ENCODE data around the gene KIF17. TPM values are rescaled to one million over a fixed set of nuclear protein-coding genes. Genes with fewer than 3 reads are reported as not detected.
A peak's percentile ranks its signal among the peaks of the same experiment; 100 is the strongest.

The KIF17 gene
- polyA plus RNA-seq, 1 of the 3 experiments (the other 2 are of a cell fraction) = 4.3 TPM

GRCh38 chr1:20739225-20739624 lies 21.4 kb upstream of the KIF17 start:
- 38% methylated on average over 2 of the region's 2 CpGs for WGBS (ENCODE audit: low lambda C conversion rate)
- H3K9me3 ChIP-seq = no peaks in the 10 kb centered on the region
- DNase-seq = no peak
- POLR2A ChIA-PET = no interaction called here
- peak overlapping the region; percentile 34 for H3K9ac ChIP-seq
- peak overlapping the region in 1 of 2 experiments; percentile 90; a peak in 2 of 4 replicates for H3K27ac ChIP-seq (ENCODE audit: low read depth in 2 of 2, low read length in 1 of 2)
- peaks cover 55% of the 10 kb centered on the region for H3F3A ChIP-seq (replicated peaks; ENCODE audit: insufficient read depth)
- no peaks in the 10 kb centered on the region; the same call in 1 of the 2 replicates for H3K79me2 ChIP-seq (ENCODE audit: insufficient read depth)
- CTCF ChIA-PET = no interaction called here
- H2AFZ ChIP-seq (ENCODE audit: low read depth) = no peak overlapping the region
- H3K4me1 ChIP-seq (ENCODE audit: control insufficient read depth in 1 of 2, insufficient read depth in 2 of 2, low read depth in 1 of 2, low read length in 1 of 2) = peaks cover 0 to 17% of the 10 kb centered on the region in 2 experiments; a peak in 2 of 4 replicates
- H3K4me2 ChIP-seq = peak overlapping the region; percentile 36; the same call in 1 of the 2 replicates
- H4K20me1 ChIP-seq (ENCODE audit: insufficient read depth) = no peaks in the 10 kb centered on the region
- no peaks in the 10 kb centered on the region for H3K9me2 ChIP-seq
- H3K36me3 ChIP-seq (replicated peaks in 1 of 2; ENCODE audit: control insufficient read depth in 1 of 2, insufficient read depth in 2 of 2, low read length in 1 of 2) = peaks cover 52 to 74% of the 10 kb centered on the region in 2 experiments
- no peak overlapping the region for H3K4me3 ChIP-seq (ENCODE audit: low read depth in 2 of 2, low read length in 1 of 2)
- H3K27me3 ChIP-seq (ENCODE audit: insufficient read depth) = no peaks in the 10 kb centered on the region
- TF ChIP-seq CHD2 (IDR thresholded peaks at IDR 0.05; ENCODE audit: low read length, partially characterized antibody) = no peak
- TF ChIP-seq SMC3 (IDR thresholded peaks at IDR 0.05; ENCODE audit: low read depth, low read length) = no peak
- TF ChIP-seq EP300 (IDR thresholded peaks at IDR 0.05; ENCODE audit: borderline replicate concordance in 1 of 2, low read depth in 1 of 2, low read length in 1 of 2) = peak in 1 of 2 experiments; percentile 42; a peak in 1 of 4 replicates
- no peak; the same call in 1 of the 2 replicates for TF ChIP-seq JUND (IDR thresholded peaks at IDR 0.05)
- TF ChIP-seq RXRA (IDR thresholded peaks at IDR 0.05; ENCODE audit: borderline replicate concordance, low read depth) = no peak
- TF ChIP-seq YY1 (IDR thresholded peaks at IDR 0.05; ENCODE audit: low read depth) = no peak
- peak; percentile 40 for TF ChIP-seq TCF12 (IDR thresholded peaks at IDR 0.05)
- no peak for TF ChIP-seq NFIC (IDR thresholded peaks at IDR 0.05; ENCODE audit: borderline replicate concordance)
- TF ChIP-seq RFX5 (IDR thresholded peaks at IDR 0.05; ENCODE audit: low read length) = no peak
- TF ChIP-seq ELF1 (IDR thresholded peaks at IDR 0.05) = no peak
- TF ChIP-seq RAD21 (IDR thresholded peaks at IDR 0.05; ENCODE audit: low read length) = no peak
- no peak for TF ChIP-seq ZBTB33 (IDR thresholded peaks at IDR 0.05; ENCODE audit: borderline replicate concordance, low read depth)
- no peak for TF ChIP-seq NRF1 (IDR thresholded peaks at IDR 0.05; ENCODE audit: low read depth, low read length)
- TF ChIP-seq IRF3 (IDR thresholded peaks at IDR 0.05; ENCODE audit: low read depth, low read length) = no peak
- no peak for TF ChIP-seq FOXJ3 (CRISPR knock-in tag; IDR thresholded peaks at IDR 0.05)
- TF ChIP-seq TEAD4 (IDR thresholded peaks at IDR 0.05; ENCODE audit: borderline replicate concordance, insufficient read depth) = peak; percentile 50; the same call in 1 of the 2 replicates
- no peak for TF ChIP-seq MXI1 (IDR thresholded peaks at IDR 0.05; ENCODE audit: low read depth, low read length)
- TF ChIP-seq, protein P1, sequence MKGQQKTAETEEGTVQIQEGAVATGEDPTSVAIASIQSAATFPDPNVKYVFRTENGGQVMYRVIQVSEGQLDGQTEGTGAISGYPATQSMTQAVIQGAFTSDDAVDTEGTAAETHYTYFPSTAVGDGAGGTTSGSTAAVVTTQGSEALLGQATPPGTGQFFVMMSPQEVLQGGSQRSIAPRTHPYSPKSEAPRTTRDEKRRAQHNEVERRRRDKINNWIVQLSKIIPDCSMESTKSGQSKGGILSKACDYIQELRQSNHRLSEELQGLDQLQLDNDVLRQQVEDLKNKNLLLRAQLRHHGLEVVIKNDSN (IDR thresholded peaks at IDR 0.05; ENCODE audit: borderline replicate concordance, low read depth) = no peak
- no peak for TF ChIP-seq RCOR1 (IDR thresholded peaks at IDR 0.05; ENCODE audit: low read length)
- no peak for TF ChIP-seq SIN3A (IDR thresholded peaks at IDR 0.05; ENCODE audit: borderline replicate concordance, low read depth, low read length)
- no peak for TF ChIP-seq GABPA (IDR thresholded peaks at IDR 0.05; ENCODE audit: low read depth)
- TF ChIP-seq, protein P2, sequence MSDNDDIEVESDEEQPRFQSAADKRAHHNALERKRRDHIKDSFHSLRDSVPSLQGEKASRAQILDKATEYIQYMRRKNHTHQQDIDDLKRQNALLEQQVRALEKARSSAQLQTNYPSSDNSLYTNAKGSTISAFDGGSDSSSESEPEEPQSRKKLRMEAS (IDR thresholded peaks at IDR 0.05; ENCODE audit: low read depth) = no peak
- TF ChIP-seq EZH2phosphoT487 (IDR thresholded peaks at IDR 0.05; ENCODE audit: borderline replicate concordance, low read depth) = no peak
- TF ChIP-seq, protein P3, sequence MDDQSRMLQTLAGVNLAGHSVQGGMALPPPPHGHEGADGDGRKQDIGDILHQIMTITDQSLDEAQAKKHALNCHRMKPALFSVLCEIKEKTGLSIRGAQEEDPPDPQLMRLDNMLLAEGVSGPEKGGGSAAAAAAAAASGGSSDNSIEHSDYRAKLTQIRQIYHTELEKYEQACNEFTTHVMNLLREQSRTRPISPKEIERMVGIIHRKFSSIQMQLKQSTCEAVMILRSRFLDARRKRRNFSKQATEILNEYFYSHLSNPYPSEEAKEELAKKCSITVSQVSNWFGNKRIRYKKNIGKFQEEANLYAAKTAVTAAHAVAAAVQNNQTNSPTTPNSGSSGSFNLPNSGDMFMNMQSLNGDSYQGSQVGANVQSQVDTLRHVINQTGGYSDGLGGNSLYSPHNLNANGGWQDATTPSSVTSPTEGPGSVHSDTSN (IDR thresholded peaks at IDR 0.05) = peak; percentile 44
- no peak for TF ChIP-seq GATA2 (CRISPR knock-in tag; IDR thresholded peaks at IDR 0.05)
- TF ChIP-seq MEF2A (IDR thresholded peaks at IDR 0.05; ENCODE audit: borderline replicate concordance, low read depth) = no peak
- TF ChIP-seq TAF1 (IDR thresholded peaks at IDR 0.05; ENCODE audit: borderline replicate concordance, low read depth, low read length) = no peak
- TF ChIP-seq FOSL2 (IDR thresholded peaks at IDR 0.05; ENCODE audit: borderline replicate concordance, low read depth) = peak; percentile 30; the same call in 1 of the 2 replicates

Data from SK-N-SH (cell line).